ENCODE results near the gene ZNF385D. TPM values are rescaled to one million over a fixed set of nuclear protein-coding genes. Genes with fewer than 3 reads are reported as not detected.

ZNF385D gene
- total RNA-seq, 4 donors from 2014 or later = 0.41 to 5.0 (median 1.6) TPM

- Histone ChIP-seq H3K4me1 (no peaks in the 10 kb centered on the region), H3K27ac (no peak overlapping the region), H3K9me3 (no peaks in the 10 kb centered on the region), H3K4me3 (no peak overlapping the region), H3K27me3 (no peaks in the 10 kb centered on the region), H3K36me3 (no peaks in the 10 kb centered on the region)
- in situ Hi-C loops (cut with MboI; ENCODE audit: low sequenced_read_pairs in 4 of 4) (no loop called here), intact Hi-C loops (cut with DNase I; ENCODE audit: low total_unique reads) (no loop called here)
- no peak for ATAC-seq
- DNase-seq = no peak
- TF ChIP-seq POLR2A (IDR thresholded peaks at IDR 0.05) = no peak
Measured at GRCh38 chr3:21543380-21544075, 207.5 kb downstream of the ZNF385D start.

DNA sequence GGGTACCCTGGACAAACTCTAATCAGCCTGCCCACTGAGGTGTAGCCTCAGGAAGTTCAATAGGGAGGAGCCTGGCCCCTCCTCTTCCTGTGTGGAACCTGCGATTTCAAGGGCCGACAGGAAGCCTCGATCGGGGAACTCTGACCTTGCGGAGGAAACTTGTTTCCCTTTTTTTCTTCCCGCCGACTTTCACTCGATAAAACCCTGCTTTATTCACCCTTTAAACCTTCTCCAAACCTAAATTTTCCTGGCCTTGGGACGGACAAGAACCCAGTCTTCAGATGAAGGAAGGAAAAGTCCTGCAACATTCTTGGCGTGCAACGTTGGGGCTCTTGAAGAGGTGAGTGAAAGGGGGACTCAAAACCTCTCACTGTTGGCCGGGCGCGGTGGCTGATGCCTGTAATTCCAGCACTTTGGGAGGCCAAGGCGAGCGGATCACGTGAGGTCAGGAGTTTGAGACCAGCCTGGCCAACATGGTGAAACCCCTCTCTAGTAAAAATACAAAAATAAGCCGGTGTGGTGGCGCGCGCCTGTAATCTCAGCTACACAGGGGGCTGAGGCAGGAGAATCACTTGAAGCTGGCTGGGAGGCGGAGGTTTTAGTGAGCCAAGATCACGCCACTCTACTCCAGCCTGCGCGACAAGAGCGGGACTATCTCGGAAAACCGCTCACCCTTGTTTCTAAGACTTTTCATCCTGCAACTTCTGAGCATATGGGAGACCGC lies 208.2 kb downstream of the ZNF385D start:
- H3K27ac ChIP-seq = no peak overlapping the region
- no peak overlapping the region for H3K4me3 ChIP-seq
- no peaks in the 10 kb centered on the region for H3K9me3 ChIP-seq
- no peak for TF ChIP-seq POLR2A (IDR thresholded peaks at IDR 0.05)
- TF ChIP-seq, protein P1, sequence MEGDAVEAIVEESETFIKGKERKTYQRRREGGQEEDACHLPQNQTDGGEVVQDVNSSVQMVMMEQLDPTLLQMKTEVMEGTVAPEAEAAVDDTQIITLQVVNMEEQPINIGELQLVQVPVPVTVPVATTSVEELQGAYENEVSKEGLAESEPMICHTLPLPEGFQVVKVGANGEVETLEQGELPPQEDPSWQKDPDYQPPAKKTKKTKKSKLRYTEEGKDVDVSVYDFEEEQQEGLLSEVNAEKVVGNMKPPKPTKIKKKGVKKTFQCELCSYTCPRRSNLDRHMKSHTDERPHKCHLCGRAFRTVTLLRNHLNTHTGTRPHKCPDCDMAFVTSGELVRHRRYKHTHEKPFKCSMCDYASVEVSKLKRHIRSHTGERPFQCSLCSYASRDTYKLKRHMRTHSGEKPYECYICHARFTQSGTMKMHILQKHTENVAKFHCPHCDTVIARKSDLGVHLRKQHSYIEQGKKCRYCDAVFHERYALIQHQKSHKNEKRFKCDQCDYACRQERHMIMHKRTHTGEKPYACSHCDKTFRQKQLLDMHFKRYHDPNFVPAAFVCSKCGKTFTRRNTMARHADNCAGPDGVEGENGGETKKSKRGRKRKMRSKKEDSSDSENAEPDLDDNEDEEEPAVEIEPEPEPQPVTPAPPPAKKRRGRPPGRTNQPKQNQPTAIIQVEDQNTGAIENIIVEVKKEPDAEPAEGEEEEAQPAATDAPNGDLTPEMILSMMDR (IDR thresholded peaks at IDR 0.05 in 4 of 5, conservative IDR thresholded peaks at IDR 0.05 in 1 of 5) = no peak
- in situ Hi-C loops (cut with MboI; ENCODE audit: low sequenced_read_pairs in 4 of 4) (no loop called here), intact Hi-C loops (cut with DNase I; ENCODE audit: low total_unique reads) (no loop called here)
- DNase-seq (no peak), ATAC-seq (no peak)
- no peaks in the 10 kb centered on the region for H3K4me1 ChIP-seq
- H3K27me3 ChIP-seq = no peaks in the 10 kb centered on the region
- no peaks in the 10 kb centered on the region for H3K36me3 ChIP-seq

GRCh38 chr3:21540265-21540664 lies 210.7 kb downstream of the ZNF385D start:
- DNase-seq = no peak
- Histone ChIP-seq H3K4me3 (no peak overlapping the region), H3K4me1 (no peaks in the 10 kb centered on the region), H3K36me3 (no peaks in the 10 kb centered on the region), H3K27ac (no peak overlapping the region), H3K27me3 (no peaks in the 10 kb centered on the region), H3K9me3 (no peaks in the 10 kb centered on the region)
- ATAC-seq = no peak
- intact Hi-C loops (cut with DNase I; ENCODE audit: low total_unique reads) = no loop called here
- in situ Hi-C loops (cut with MboI; ENCODE audit: low sequenced_read_pairs in 4 of 4) = no loop called here
- TF ChIP-seq, protein P1 (IDR thresholded peaks at IDR 0.05 in 4 of 5, conservative IDR thresholded peaks at IDR 0.05 in 1 of 5) = no peak
- TF ChIP-seq POLR2A (IDR thresholded peaks at IDR 0.05) = no peak

DNA sequence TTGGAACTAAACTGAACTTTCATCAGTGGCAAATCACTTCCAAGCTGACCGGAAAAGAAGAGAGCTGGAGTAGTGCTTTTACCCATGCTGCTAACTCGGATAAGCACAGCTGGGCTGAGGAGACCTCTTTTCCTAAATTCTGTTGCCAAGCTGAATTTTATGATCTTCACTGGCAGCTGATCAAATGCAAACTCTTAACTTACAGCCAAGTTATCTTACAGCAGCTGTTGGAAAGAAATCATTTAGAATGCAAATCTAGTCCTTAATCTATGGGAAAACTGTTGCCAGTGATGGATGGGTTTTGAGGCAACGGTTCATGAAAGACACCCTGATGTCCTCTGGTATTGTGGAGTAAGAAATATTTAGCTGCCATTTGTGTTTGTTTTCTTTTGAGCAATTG lies 216.5 kb downstream of the ZNF385D start:
- Histone ChIP-seq H3K4me3 (no peak overlapping the region), H3K36me3 (no peaks in the 10 kb centered on the region), H3K4me1 (no peaks in the 10 kb centered on the region), H3K9me3 (no peaks in the 10 kb centered on the region), H3K27ac (no peak overlapping the region), H3K27me3 (no peaks in the 10 kb centered on the region)
- intact Hi-C loops (cut with DNase I; ENCODE audit: low total_unique reads) = no loop called here
- DNase-seq (no peak), ATAC-seq (no peak)
- TF ChIP-seq, protein P1 (IDR thresholded peaks at IDR 0.05 in 4 of 5, conservative IDR thresholded peaks at IDR 0.05 in 1 of 5) = no peak
- TF ChIP-seq POLR2A (IDR thresholded peaks at IDR 0.05) = no peak
- in situ Hi-C loops (cut with MboI; ENCODE audit: low sequenced_read_pairs in 4 of 4) = no loop called here

DNA sequence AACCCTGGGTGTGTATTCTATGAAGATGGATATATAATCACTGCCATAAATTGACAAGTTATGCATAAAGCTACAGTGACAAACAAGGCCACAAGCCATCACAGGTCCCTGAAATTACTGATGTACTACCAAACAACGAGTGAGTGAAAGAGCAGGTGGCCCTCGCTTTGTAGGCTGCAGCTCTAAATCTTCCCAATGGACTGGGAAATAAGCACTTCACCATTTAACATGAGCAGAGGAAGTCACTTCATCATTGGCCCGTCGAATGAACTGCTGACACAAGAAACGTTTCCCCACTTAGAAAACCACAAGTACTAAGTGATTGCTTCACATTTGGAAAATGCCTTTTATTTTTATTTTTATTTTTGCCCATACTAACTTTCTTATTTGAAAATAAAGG lies 218.0 kb downstream of the ZNF385D start:
- H3K27me3 ChIP-seq = no peaks in the 10 kb centered on the region
- H3K4me1 ChIP-seq = no peaks in the 10 kb centered on the region
- DNase-seq (no peak), ATAC-seq (no peak)
- TF ChIP-seq, protein P1 (IDR thresholded peaks at IDR 0.05 in 4 of 5, conservative IDR thresholded peaks at IDR 0.05 in 1 of 5) = no peak
- TF ChIP-seq POLR2A (IDR thresholded peaks at IDR 0.05) = no peak
- no peak overlapping the region for H3K4me3 ChIP-seq
- in situ Hi-C loops (cut with MboI; ENCODE audit: low sequenced_read_pairs in 4 of 4) (no loop called here), intact Hi-C loops (cut with DNase I; ENCODE audit: low total_unique reads) (no loop called here)
- H3K27ac ChIP-seq = no peak overlapping the region
- H3K36me3 ChIP-seq = no peaks in the 10 kb centered on the region
- H3K9me3 ChIP-seq = no peaks in the 10 kb centered on the region

Measured in gastrocnemius medialis (tissue), 4 donors.